GM19438 (cell line): ENCODE data around the gene HOXB3.

ENCODE experiments used
- ATAC-seq: cut with Tn5 transposase; IDR thresholded peaks from one replicate; pipeline ENCODE4 v1.9.1; 2021; ENCODE audit warnings: low read depth; ENCODE audit not compliant: unreplicated experiment

HOXB3 gene

GRCh38 chr17:48571826-48572417, 18.1 kb downstream of the HOXB3 start:
- ATAC-seq: no peak

GRCh38 chr17:48571024-48571818, 18.8 kb downstream of the HOXB3 start:
- no peak for ATAC-seq

- no peak for ATAC-seq
Measured at GRCh38 chr17:48570325-48571023, 19.6 kb downstream of the HOXB3 start.

GRCh38 chr17:48569674-48570324, 20.2 kb downstream of the HOXB3 start:
- no peak for ATAC-seq

- ATAC-seq: no peak
Measured at GRCh38 chr17:48569240-48569582, 20.8 kb downstream of the HOXB3 start.

GRCh38 chr17:48568499-48569239, 21.4 kb downstream of the HOXB3 start:
- ATAC-seq: no peak

GRCh38 chr17:48567646-48568354, 22.2 kb downstream of the HOXB3 start:
- ATAC-seq: no peak

- ATAC-seq: no peak
Measured at GRCh38 chr17:48567209-48567608, 22.8 kb downstream of the HOXB3 start.

- ATAC-seq: no peak
Measured at GRCh38 chr17:48566717-48567116, 23.3 kb downstream of the HOXB3 start.

GRCh38 chr17:48565925-48566710, 23.9 kb downstream of the HOXB3 start:
- ATAC-seq: no peak

- no peak for ATAC-seq
Measured at GRCh38 chr17:48565022-48565554, 25.0 kb downstream of the HOXB3 start.

- ATAC-seq: no peak
Measured at GRCh38 chr17:48564188-48565021, 25.6 kb downstream of the HOXB3 start.

- ATAC-seq: no peak
Measured at GRCh38 chr17:48563867-48564187, 26.2 kb downstream of the HOXB3 start.

GRCh38 chr17:48563385-48563838, 26.6 kb downstream of the HOXB3 start:
- no peak for ATAC-seq

GRCh38 chr17:48562934-48563333, 27.1 kb downstream of the HOXB3 start:
- ATAC-seq: no peak

- ATAC-seq: peak; percentile 66
Measured at GRCh38 chr17:48561884-48562810, 27.9 kb downstream of the HOXB3 start.
